Activated CD4-positive, alpha-beta T cell treated with anti-CD3 and anti-CD28 coated beads, Interleukin-2, amount 10 ng/mL, durations not matched to agents 7 days and 5 days (primary cell): Measurements from ENCODE around the gene MYO18B. TPM values are rescaled to one million over a fixed set of nuclear protein-coding genes. Genes with fewer than 3 reads are reported as not detected.
A peak's percentile ranks its signal among the peaks of the same experiment; 100 is the strongest.

ENCODE experiments used
- CTCF ChIA-PET: fragments of 350-600 bp; sonication (Branson Sonifier 250); formaldehyde crosslinking; loops from one replicate; lab custom pipeline; 2021; ENCODE audit warnings: antibody characterized with exemption; lab: Charles Lee
- POLR2A ChIA-PET: fragments of 350-600 bp; sonication (Branson Sonifier 250); formaldehyde crosslinking; loops from one replicate; lab custom pipeline; 2021; ENCODE audit warnings: antibody characterized with exemption; lab: Charles Lee
- DNase-seq: peaks from one replicate; pipeline ENCODE4 v3.0.0-alpha.2; 2020
- H3K27ac Mint-ChIP-seq: one replicate; pipeline ENCODE4 v1.8.0; 2021; ENCODE audit warnings: mild to moderate bottlenecking, moderate library complexity, mixed read lengths
- H3K27me3 Mint-ChIP-seq: one replicate; pipeline ENCODE4 v1.8.0; 2021; ENCODE audit warnings: mixed read lengths
- H3K36me3 Mint-ChIP-seq: one replicate; pipeline ENCODE4 v1.8.0; 2021; ENCODE audit warnings: low read depth, mixed read lengths
- H3K4me1 Mint-ChIP-seq: one replicate; pipeline ENCODE4 v1.8.0; 2021; ENCODE audit warnings: mixed read lengths
- H3K4me3 Mint-ChIP-seq: one replicate; pipeline ENCODE4 v1.8.0; 2021; ENCODE audit warnings: mild to moderate bottlenecking, moderate library complexity, mixed read lengths
- H3K9me3 Mint-ChIP-seq: one replicate; pipeline ENCODE4 v1.8.0; 2021; ENCODE audit warnings: mixed read lengths
- total RNA-seq, 2 experiments: library from RNA; stranded (reverse); gene quantifications; one replicate each; pipeline ENCODE4 v1.2.3, GENCODE V29; 2021

Gene MYO18B
- total RNA-seq, 2 experiments from 2014 or later, result 2.0 TPM

- ChIA-PET POLR2A (no interaction called here), CTCF (interaction anchor here (0.6 to 2.6 kb wide), 4 partner anchors 10 to 27 kb away, joined by 3 to 7 read pairs (median 4); no protein-coding TSS in a partner anchor)
- no peak overlapping the region for H3K4me3 Mint-ChIP-seq
- H3K36me3 Mint-ChIP-seq, result peaks cover 4% of the 10 kb centered on the region
- peaks cover 8% of the 10 kb centered on the region for H3K9me3 Mint-ChIP-seq
- peak overlapping the region; percentile 79 for H3K27ac Mint-ChIP-seq
- no peak for DNase-seq
- peaks cover 50% of the 10 kb centered on the region for H3K4me1 Mint-ChIP-seq
- H3K27me3 Mint-ChIP-seq, result no peaks in the 10 kb centered on the region
These were observed 15.7 kb downstream of the MYO18B start for GRCh38 chr22:25757686-25758085.

DNA sequence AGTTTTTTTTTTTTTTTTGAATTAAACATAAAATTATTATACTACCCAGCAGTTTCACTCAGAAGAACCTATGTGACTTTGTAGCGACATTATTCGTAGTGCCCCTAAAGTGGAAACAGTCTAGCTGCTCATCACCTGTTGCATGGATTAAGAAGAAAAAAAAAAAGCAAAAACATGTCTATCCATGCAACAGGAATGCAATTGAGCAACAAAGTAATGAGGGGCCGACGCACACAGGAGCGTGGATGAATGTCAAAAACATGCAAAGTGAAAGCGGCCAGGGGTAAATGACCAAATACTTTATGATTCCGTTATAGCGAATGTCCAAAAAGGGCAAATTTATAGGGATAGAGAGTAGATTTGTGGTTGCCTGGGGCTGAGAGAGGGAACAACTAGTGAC is 16.3 kb downstream of the MYO18B start:
- H3K4me3 Mint-ChIP-seq, result no peak overlapping the region
- peaks cover 6% of the 10 kb centered on the region for H3K9me3 Mint-ChIP-seq
- H3K36me3 Mint-ChIP-seq, result peaks cover 4% of the 10 kb centered on the region
- ChIA-PET POLR2A (no interaction called here), CTCF (interaction anchor here (0.6 to 1.1 kb wide), 3 partner anchors 11 to 27 kb away, joined by 3 to 5 read pairs (median 4); no protein-coding TSS in a partner anchor)
- peaks cover 50% of the 10 kb centered on the region for H3K4me1 Mint-ChIP-seq
- H3K27ac Mint-ChIP-seq, result no peak overlapping the region
- no peaks in the 10 kb centered on the region for H3K27me3 Mint-ChIP-seq
- DNase-seq, result no peak

DNA sequence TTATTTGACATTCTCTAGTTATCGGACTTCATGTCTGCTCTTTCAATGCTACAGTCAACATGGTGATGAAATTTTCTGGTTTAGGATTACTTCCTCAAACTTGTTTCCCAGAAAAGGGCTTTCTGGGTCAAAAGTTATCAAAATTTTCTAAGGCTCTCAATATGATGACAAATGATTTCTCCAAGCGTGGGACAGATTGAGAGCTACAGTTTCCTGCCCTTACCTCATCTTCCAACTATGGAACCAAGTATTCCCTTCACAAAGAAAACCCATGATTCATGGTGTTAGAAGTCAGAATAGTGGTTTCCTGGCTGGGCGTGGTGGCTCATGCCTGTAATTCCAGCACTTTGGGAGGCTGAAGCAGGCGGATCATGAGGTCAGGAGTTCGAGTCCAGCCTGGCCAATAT is 17.8 kb downstream of the MYO18B start:
- H3K27me3 Mint-ChIP-seq, result no peaks in the 10 kb centered on the region
- CTCF ChIA-PET, result interaction anchor here (1.1 kb wide), 2 partner anchors 10 to 13 kb away, joined by 5 to 6 read pairs; no protein-coding TSS in a partner anchor
- H3K4me3 Mint-ChIP-seq, result no peak overlapping the region
- H3K36me3 Mint-ChIP-seq, result peaks cover 4% of the 10 kb centered on the region
- H3K4me1 Mint-ChIP-seq, result peaks cover 54% of the 10 kb centered on the region
- DNase-seq, result no peak
- POLR2A ChIA-PET, result no interaction called here
- peaks cover under 1% of the 10 kb centered on the region for H3K9me3 Mint-ChIP-seq
- no peak overlapping the region for H3K27ac Mint-ChIP-seq

- ChIA-PET CTCF (interaction anchor here (0.6 to 1.1 kb wide), 3 partner anchors 10 to 44 kb away, joined by 3 to 6 read pairs (median 4); no protein-coding TSS in a partner anchor), POLR2A (no interaction called here)
- H3K36me3 Mint-ChIP-seq, result peaks cover 5% of the 10 kb centered on the region
- no peak for DNase-seq
- peaks cover 3% of the 10 kb centered on the region for H3K9me3 Mint-ChIP-seq
- H3K27ac Mint-ChIP-seq, result no peak overlapping the region
- no peak overlapping the region for H3K4me3 Mint-ChIP-seq
- peaks cover 54% of the 10 kb centered on the region for H3K4me1 Mint-ChIP-seq
- no peaks in the 10 kb centered on the region for H3K27me3 Mint-ChIP-seq
These were observed 18.3 kb downstream of the MYO18B start for GRCh38 chr22:25760294-25760693.

GRCh38 chr22:25760848-25761595 is 19.0 kb downstream of the MYO18B start:
- POLR2A ChIA-PET, result no interaction called here
- H3K27ac Mint-ChIP-seq, result no peak overlapping the region
- DNase-seq, result no peak
- no peaks in the 10 kb centered on the region for H3K27me3 Mint-ChIP-seq
- CTCF ChIA-PET, result interaction anchor here (0.6 to 1.1 kb wide), 3 partner anchors 11 to 45 kb away, joined by 3 to 6 read pairs (median 4); no protein-coding TSS in a partner anchor
- peaks cover 9% of the 10 kb centered on the region for H3K9me3 Mint-ChIP-seq
- H3K4me3 Mint-ChIP-seq, result no peak overlapping the region
- peaks cover 48% of the 10 kb centered on the region for H3K4me1 Mint-ChIP-seq
- peaks cover 9% of the 10 kb centered on the region for H3K36me3 Mint-ChIP-seq

GRCh38 chr22:25762147-25762546 is 20.2 kb downstream of the MYO18B start:
- Mint-ChIP-seq H3K36me3 (peaks cover 20% of the 10 kb centered on the region), H3K9me3 (peaks cover 21% of the 10 kb centered on the region), H3K27me3 (no peaks in the 10 kb centered on the region), H3K4me1 (peaks cover 47% of the 10 kb centered on the region), H3K4me3 (no peak overlapping the region), H3K27ac (no peak overlapping the region)
- ChIA-PET POLR2A (no interaction called here), CTCF (interaction anchor here (1.2 to 3.1 kb wide), 3 partner anchors 11 to 256 kb away, joined by 3 to 12 read pairs (median 10); no protein-coding TSS in a partner anchor)
- DNase-seq, result no peak

- Mint-ChIP-seq H3K36me3 (peaks cover 31% of the 10 kb centered on the region), H3K9me3 (peaks cover 30% of the 10 kb centered on the region), H3K27ac (no peak overlapping the region), H3K27me3 (no peaks in the 10 kb centered on the region), H3K4me3 (no peak overlapping the region), H3K4me1 (peaks cover 38% of the 10 kb centered on the region)
- DNase-seq, result no peak
- POLR2A ChIA-PET, result no interaction called here
- CTCF ChIA-PET, result interaction anchor here (1.5 to 3.1 kb wide), 4 partner anchors 10 to 301 kb away, joined by 3 to 12 read pairs (median 8); no protein-coding TSS in a partner anchor
These were observed 21.3 kb downstream of the MYO18B start for GRCh38 chr22:25763239-25763777.

DNA sequence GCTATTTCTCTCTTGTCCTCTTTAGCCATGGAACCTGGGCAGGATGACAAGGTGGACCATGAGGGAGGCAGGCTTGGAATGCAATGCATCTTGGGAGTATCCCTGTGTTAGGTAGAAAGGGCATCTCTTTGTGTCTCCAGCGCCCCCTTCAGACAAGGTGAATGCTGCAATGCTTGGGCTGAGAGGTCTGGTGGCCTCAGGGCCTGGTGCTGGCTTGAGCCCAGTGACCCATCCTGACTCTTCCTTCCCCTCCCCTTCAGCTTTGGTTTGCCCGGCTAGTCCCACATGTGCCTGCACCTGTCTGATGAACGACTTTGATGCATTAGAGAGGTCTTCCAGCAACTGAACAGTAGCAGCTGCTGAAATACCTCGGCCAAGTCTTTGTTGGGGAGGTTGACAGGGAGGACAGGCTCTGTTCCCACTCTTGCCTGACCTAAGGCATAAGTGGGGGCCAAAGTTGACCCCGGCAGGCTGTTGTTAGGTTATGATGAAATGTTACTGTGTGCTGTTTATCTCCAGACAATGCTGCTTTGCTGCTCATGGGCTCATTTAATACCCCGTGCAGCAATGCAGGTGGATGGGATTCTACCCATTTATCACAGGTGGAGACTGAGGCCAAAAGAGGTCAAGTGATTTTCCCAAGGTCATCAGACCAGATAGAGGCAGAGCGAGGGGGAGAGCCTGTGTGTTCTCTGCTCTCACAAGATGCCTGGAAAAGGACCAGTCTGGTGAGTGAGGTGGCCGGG is 22.5 kb downstream of the MYO18B start:
- Mint-ChIP-seq H3K27me3 (no peaks in the 10 kb centered on the region), H3K36me3 (peaks cover 38% of the 10 kb centered on the region), H3K27ac (no peak overlapping the region), H3K9me3 (peaks cover 30% of the 10 kb centered on the region), H3K4me1 (peaks cover 40% of the 10 kb centered on the region), H3K4me3 (no peak overlapping the region)
- no peak for DNase-seq
- ChIA-PET POLR2A (no interaction called here), CTCF (interaction anchor here (0.7 to 3.1 kb wide), 4 partner anchors 8 to 302 kb away, joined by 3 to 12 read pairs (median 4); no protein-coding TSS in a partner anchor)

DNA sequence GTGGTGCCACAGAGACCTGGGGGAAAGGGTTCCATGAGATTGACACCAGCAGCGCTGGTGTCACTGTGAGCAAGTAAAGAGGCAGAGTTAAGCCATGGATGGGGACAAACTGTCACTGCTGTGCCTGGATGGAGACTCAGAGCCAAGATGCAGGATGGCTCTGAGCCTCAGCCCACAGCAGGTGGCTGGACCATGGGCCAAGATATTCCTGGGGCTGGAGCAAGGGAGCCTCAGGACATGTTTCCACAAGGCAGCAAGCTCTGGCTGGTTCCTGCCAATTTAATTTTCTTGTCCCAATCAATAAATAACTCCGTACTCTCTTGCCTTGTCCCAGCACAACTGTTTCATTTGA is 23.0 kb downstream of the MYO18B start:
- H3K27ac Mint-ChIP-seq, result no peak overlapping the region
- POLR2A ChIA-PET, result no interaction called here
- peaks cover 40% of the 10 kb centered on the region for H3K4me1 Mint-ChIP-seq
- H3K9me3 Mint-ChIP-seq, result peaks cover 33% of the 10 kb centered on the region
- H3K4me3 Mint-ChIP-seq, result no peak overlapping the region
- H3K27me3 Mint-ChIP-seq, result no peaks in the 10 kb centered on the region
- CTCF ChIA-PET, result interaction anchor here (3.1 kb wide), 1 partner anchor 14 kb away, joined by 12 read pairs; no protein-coding TSS in a partner anchor
- H3K36me3 Mint-ChIP-seq, result peaks cover 40% of the 10 kb centered on the region
- no peak for DNase-seq

GRCh38 chr22:25765801-25766200 is 23.8 kb downstream of the MYO18B start:
- H3K27ac Mint-ChIP-seq, result no peak overlapping the region
- no peaks in the 10 kb centered on the region for H3K27me3 Mint-ChIP-seq
- peaks cover 42% of the 10 kb centered on the region for H3K36me3 Mint-ChIP-seq
- H3K4me3 Mint-ChIP-seq, result no peak overlapping the region
- ChIA-PET CTCF (interaction anchor here (0.5 to 3.0 kb wide), 5 partner anchors 9 to 183 kb away, joined by 3 to 10 read pairs (median 3); no protein-coding TSS in a partner anchor), POLR2A (interaction anchor here (0.6 kb wide), 1 partner anchor 200 kb away, joined by 4 read pairs; no protein-coding TSS in a partner anchor)
- H3K4me1 Mint-ChIP-seq, result peaks cover 40% of the 10 kb centered on the region
- no peak for DNase-seq
- peaks cover 39% of the 10 kb centered on the region for H3K9me3 Mint-ChIP-seq

DNA sequence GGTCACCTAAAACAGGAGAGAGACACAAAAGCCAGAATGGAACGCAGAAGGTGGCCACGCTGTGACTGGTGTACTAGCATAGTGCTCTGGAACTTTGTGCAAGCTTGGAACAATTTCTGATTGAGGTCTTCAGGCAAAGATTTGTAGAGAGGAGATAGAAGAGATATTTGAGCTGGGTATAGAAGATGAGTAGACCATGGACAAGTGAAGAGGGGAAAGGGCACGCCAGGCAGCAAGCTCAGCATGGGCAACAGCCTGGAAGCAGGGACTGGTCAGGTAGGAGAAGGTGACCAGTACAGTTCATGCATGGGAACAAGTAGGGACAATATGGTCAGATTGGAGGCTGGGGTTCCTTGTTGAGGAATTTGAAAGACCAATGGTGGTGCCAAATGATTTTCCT is 24.4 kb downstream of the MYO18B start:
- ChIA-PET POLR2A (interaction anchor here (0.6 kb wide), 1 partner anchor 200 kb away, joined by 4 read pairs; no protein-coding TSS in a partner anchor), CTCF (interaction anchor here (1.0 to 3.0 kb wide), 5 partner anchors 9 to 16 kb away, joined by 3 to 10 read pairs (median 4); no protein-coding TSS in a partner anchor)
- H3K4me1 Mint-ChIP-seq, result peaks cover 40% of the 10 kb centered on the region
- peaks cover 46% of the 10 kb centered on the region for H3K36me3 Mint-ChIP-seq
- H3K27me3 Mint-ChIP-seq, result no peaks in the 10 kb centered on the region
- H3K4me3 Mint-ChIP-seq, result no peak overlapping the region
- peaks cover 41% of the 10 kb centered on the region for H3K9me3 Mint-ChIP-seq
- no peak for DNase-seq
- no peak overlapping the region for H3K27ac Mint-ChIP-seq

DNA sequence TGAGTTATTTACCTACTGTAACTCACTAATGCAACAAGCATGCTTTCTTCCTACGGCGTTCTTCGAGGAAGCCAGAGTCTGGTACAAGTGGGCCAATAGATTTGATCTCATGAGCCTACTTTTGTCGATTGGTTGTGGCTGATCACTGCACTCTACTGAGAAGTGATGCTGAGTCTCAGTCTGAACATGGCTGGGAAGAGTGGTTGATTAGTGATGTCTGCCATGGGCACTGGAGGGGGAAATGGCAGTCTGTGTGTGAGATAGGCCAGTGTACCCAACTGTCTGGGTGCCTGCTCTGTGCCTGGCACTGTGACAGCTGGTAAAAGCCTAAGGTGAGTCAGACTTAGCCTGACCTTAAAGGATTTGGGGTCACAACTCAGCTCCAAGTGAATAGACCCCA is 28.3 kb downstream of the MYO18B start:
- H3K36me3 Mint-ChIP-seq, result peaks cover 42% of the 10 kb centered on the region
- no peaks in the 10 kb centered on the region for H3K27me3 Mint-ChIP-seq
- DNase-seq, result no peak
- no peak overlapping the region for H3K4me3 Mint-ChIP-seq
- ChIA-PET CTCF (interaction anchor here (1.2 to 1.4 kb wide), 2 partner anchors 27 to 308 kb away, joined by 3 to 4 read pairs; no protein-coding TSS in a partner anchor), POLR2A (interaction anchor here (0.6 kb wide), 1 partner anchor 34 kb away, joined by 8 read pairs; no protein-coding TSS in a partner anchor)
- peak overlapping the region; percentile 28 for H3K27ac Mint-ChIP-seq
- peaks cover 39% of the 10 kb centered on the region for H3K9me3 Mint-ChIP-seq
- peaks cover 44% of the 10 kb centered on the region for H3K4me1 Mint-ChIP-seq
